ENCODE measurements around the gene LEF1. TPM values are rescaled to one million over a fixed set of nuclear protein-coding genes. Genes with fewer than 3 reads are reported as not detected.
A peak's percentile ranks its signal among the peaks of the same experiment; 100 is the strongest.
"Not testable (repeated sequence)": the region's sequence is repeated elsewhere in the genome, so short reads cannot be mapped to it uniquely, and the experiment has no call there.

LEF1 gene
- total RNA-seq, 1 donor = under 0.01 TPM

DNA sequence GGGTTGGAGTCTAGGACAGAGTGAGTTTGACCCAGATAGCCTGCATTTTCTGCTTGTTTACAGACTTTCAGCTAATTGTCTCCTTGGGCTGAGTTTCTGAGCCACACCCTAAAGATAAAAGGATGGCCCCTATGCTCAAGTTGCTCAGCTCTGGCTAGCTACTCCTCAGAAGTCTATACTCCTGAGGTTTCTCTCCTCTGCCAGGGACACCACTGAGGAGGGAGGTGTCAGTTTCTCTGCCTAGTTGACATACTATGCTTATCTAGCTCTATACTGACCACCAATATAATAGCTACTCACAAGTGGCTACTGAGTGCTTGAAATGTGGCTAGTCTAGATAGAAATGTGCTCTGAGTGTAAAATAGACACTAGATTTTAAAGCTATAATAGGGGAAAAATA is 155.4 kb downstream of the LEF1 start:
- TF ChIP-seq, protein P1, sequence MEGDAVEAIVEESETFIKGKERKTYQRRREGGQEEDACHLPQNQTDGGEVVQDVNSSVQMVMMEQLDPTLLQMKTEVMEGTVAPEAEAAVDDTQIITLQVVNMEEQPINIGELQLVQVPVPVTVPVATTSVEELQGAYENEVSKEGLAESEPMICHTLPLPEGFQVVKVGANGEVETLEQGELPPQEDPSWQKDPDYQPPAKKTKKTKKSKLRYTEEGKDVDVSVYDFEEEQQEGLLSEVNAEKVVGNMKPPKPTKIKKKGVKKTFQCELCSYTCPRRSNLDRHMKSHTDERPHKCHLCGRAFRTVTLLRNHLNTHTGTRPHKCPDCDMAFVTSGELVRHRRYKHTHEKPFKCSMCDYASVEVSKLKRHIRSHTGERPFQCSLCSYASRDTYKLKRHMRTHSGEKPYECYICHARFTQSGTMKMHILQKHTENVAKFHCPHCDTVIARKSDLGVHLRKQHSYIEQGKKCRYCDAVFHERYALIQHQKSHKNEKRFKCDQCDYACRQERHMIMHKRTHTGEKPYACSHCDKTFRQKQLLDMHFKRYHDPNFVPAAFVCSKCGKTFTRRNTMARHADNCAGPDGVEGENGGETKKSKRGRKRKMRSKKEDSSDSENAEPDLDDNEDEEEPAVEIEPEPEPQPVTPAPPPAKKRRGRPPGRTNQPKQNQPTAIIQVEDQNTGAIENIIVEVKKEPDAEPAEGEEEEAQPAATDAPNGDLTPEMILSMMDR (IDR thresholded peaks at IDR 0.05; ENCODE audit: insufficient read depth, low read depth, low read length) = no peak
- H3K4me3 ChIP-seq (ENCODE audit: low read depth, low read length) = no peak overlapping the region
- no peak for DNase-seq (ENCODE audit: low read depth)

DNA sequence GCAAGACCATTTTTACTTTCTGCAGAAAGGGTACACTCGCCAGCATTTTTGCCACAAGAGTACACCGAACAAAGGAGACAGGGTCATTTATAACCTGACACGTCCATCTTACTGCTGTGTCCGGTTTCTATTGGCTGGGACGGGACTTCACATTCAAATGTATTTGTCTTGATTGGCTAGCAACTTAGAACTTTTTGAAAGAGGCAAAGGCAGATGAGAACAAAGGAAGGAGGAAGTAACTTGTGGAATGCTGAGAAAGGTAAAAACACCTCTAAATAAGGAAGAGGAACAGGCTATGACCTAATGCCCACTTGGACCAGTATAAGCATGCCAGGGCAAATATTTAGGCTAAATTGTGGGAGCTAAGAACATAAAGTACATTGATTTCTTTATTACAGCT is 156.3 kb downstream of the LEF1 start:
- H3K4me3 ChIP-seq (ENCODE audit: low read depth, low read length); DNase-seq (ENCODE audit: low read depth): not testable (repeated sequence)

DNA sequence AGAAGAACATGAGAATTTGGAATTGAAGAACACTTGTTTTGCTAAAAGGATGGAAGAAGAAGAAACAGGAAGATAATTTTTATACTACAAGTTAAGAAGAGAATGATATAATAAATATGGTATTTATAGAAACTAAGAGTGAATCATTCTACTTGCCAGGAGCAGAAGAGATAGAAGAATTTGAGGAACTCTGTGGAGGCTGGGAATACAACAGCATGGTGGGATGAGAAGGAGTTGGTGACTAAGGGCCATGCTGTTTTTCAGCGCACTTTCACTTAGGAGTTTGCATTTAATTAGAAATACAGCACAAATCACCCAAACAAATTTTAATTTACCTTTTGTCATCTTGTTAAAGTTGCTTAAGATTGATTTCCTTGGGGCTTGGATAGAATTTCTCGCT is 158.6 kb downstream of the LEF1 start:
- peak; percentile 56 for DNase-seq (ENCODE audit: low read depth)
- TF ChIP-seq, protein P1 (IDR thresholded peaks at IDR 0.05; ENCODE audit: insufficient read depth, low read depth, low read length) = no peak

DNA sequence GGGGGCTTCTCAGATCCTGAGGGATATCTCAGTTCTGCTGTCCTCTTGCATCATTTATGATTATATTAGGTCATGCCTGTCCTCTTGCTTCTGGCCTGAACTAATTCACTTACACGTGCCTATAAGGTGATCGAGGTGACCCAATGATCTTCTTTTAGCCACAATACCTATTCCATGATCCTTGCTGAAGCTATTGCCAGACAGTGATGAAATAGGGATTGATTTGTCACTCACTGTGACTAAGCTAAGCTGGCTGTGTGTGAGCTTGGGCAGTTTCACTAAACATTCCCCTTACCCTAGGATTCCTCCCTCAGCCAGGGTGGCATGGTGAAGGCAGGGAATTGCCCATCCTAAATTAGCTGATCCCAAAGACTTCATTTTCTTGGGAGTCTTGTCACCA is 160.0 kb downstream of the LEF1 start:
- TF ChIP-seq, protein P1 (IDR thresholded peaks at IDR 0.05; ENCODE audit: insufficient read depth, low read depth, low read length) = no peak
- peak; percentile 21 for DNase-seq (ENCODE audit: low read depth)

More for the DNA sequence above, 158.6 kb downstream of the LEF1 start:
- no peak overlapping the region for H3K4me3 ChIP-seq (ENCODE audit: low read depth, low read length)

DNA sequence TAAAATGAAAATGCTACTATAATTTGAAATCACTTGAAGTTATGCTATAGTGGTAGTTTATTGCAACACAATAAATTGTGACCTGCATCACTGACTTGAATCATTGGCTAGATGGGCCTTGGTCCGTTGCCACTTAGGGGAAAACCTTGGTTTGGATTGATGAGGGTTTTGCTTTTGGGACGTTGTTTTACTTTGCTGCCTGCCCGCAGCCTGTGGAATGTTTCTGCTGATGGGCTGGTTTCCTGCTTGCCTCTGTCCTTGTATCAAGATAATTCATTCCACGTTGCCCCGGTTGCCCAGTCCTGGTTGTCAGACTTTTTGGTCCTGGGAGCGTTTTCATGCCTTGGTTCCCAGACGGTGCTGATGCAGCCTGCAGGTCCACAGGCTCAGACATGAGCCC is 160.7 kb downstream of the LEF1 start:
- TF ChIP-seq, protein P1 (IDR thresholded peaks at IDR 0.05; ENCODE audit: insufficient read depth, low read depth, low read length) = no peak
- DNase-seq (ENCODE audit: low read depth) = no peak
- no peak overlapping the region for H3K4me3 ChIP-seq (ENCODE audit: low read depth, low read length)

More for the DNA sequence above, 160.0 kb downstream of the LEF1 start:
- no peak overlapping the region for H3K4me3 ChIP-seq (ENCODE audit: low read depth, low read length)

DNA sequence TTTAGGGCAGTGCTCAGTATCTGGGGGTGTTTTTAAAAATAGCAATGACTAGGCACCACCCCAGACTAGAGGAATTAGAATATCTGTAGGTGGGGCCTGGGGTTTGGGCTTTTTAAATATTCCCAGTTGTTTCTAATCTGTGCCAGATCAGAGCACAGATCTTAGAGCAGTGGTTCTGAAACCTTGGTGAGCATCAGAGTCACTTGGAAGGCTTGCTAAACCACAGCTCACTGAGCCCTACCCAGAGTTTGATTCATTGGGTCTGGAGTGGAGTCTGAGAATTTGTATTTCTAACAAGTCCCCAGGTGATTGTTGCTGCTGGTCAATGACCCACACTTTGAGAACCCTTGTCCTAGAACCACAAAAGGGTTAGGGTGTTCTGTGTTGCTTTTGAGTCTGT is 162.4 kb downstream of the LEF1 start:
- no peak overlapping the region for H3K4me3 ChIP-seq (ENCODE audit: low read depth, low read length)
- no peak for DNase-seq (ENCODE audit: low read depth)
- TF ChIP-seq, protein P1 (IDR thresholded peaks at IDR 0.05; ENCODE audit: insufficient read depth, low read depth, low read length) = no peak

DNA sequence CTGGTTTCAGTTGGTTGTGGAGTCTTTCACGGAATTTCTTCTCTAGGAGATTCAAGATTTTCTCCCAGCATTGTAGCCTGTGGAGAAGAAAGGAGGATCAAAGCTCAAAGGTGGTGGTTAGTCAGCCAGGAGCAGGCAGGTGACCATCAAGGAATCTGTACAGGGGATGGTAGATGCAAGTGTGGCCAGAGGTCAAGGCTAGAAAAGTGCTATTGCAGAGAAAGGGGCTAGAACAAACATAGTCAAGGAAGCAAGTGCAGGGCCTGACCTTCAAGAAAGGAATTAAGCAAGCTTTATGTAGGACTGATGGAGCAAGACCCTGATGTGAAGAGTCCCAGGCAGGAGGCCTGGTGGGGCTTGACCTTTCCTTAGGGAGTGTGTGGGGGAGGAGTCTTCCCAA is 162.9 kb downstream of the LEF1 start:
- no peak overlapping the region for H3K4me3 ChIP-seq (ENCODE audit: low read depth, low read length)
- TF ChIP-seq, protein P1 (IDR thresholded peaks at IDR 0.05; ENCODE audit: insufficient read depth, low read depth, low read length) = no peak
- DNase-seq (ENCODE audit: low read depth) = no peak
